Measurements from ENCODE around the gene BEST3.

- TF ChIP-seq CTCF (IDR thresholded peaks at IDR 0.05) (no peak), POLR2A (IDR thresholded peaks at IDR 0.05) (no peak)
Measured at GRCh38 chr12:69684466-69684865, 14.6 kb downstream of the BEST3 start.
